GM10248 (cell line): ENCODE measurements around the gene PUS3.

Source experiments
- CTCF ChIA-PET: fragments of 300-600 bp; sonication (Branson Sonifier 250); formaldehyde crosslinking; extraction: SDS; loops from one replicate; lab custom pipeline; 2021; ENCODE audit warnings: antibody characterized with exemption; lab: Yijun Ruan, JAX
- POLR2A ChIA-PET: fragments of 350-650 bp; sonication (Branson Sonifier 250); formaldehyde crosslinking; extraction: SDS; loops from one replicate; lab custom pipeline; 2020; ENCODE audit warnings: antibody characterized with exemption; lab: Yijun Ruan, JAX
- DNase-seq: peaks from one replicate; pipeline ENCODE4 v3.0.0; 2012; ENCODE audit errors: extremely low spot score
- CTCF ChIP-seq: IDR thresholded peaks from 2 replicates; pipeline ENCODE4 v1.5.1; 2012; ENCODE audit warnings: mild to moderate bottlenecking, low read depth; ENCODE audit errors: extremely low read depth, missing control alignments, control extremely low read depth

The PUS3 gene

GRCh38 chr11:125892071-125892470, 10.9 kb downstream of the PUS3 start:
- DNase-seq, result no peak
- POLR2A ChIA-PET, result interaction anchor here (0.9 kb wide), 1 partner anchor 320 kb away, joined by 3 read pairs; the partner anchor contains the start of genes FAM118B and RPUSD4
- CTCF ChIA-PET, result interaction anchor here (1.5 kb wide), 1 partner anchor 11 kb away, joined by 4 read pairs; the partner anchor contains the start of gene PUS3
- TF ChIP-seq CTCF, result no peak

- POLR2A ChIA-PET, result no interaction called here
- no peak for TF ChIP-seq CTCF
- DNase-seq, result no peak
- CTCF ChIA-PET, result interaction anchor here (0.9 to 1.3 kb wide), 2 partner anchors 9 to 13 kb away, joined by 3 to 8 read pairs; partner anchors contain the start of gene DDX25
Observed at GRCh38 chr11:125890447-125891100, 12.4 kb downstream of the PUS3 start.

GRCh38 chr11:125887373-125888324, 15.4 kb downstream of the PUS3 start, which contains the start of gene HYLS1:
HYLS1 (plus strand) TSS chr11:125887668; CDS start chr11:125899369, 11,701 bp downstream.
- peak; percentile 40 for TF ChIP-seq CTCF
- CTCF ChIA-PET, result interaction anchor here (0.7 to 2.8 kb wide), 11 partner anchors 8 to 306 kb away, joined by 3 to 11 read pairs (median 4); partner anchors contain the start of gene PUS3
- DNase-seq, result peak; percentile 93
- POLR2A ChIA-PET, result interaction anchor here (0.6 to 0.7 kb wide), 3 partner anchors 16 to 705 kb away, joined by 3 to 4 read pairs (median 3); partner anchors contain the start of gene PUS3

- ChIA-PET CTCF (interaction anchor here (1.0 to 2.8 kb wide), 7 partner anchors 9 to 174 kb away, joined by 3 to 11 read pairs (median 5); partner anchors contain the start of gene PUS3), POLR2A (interaction anchor here (0.6 to 0.7 kb wide), 3 partner anchors 236 to 704 kb away, joined by 3 to 4 read pairs (median 4); no protein-coding TSS in a partner anchor)
- DNase-seq, result peak; percentile 27
Observed at GRCh38 chr11:125886997-125887372, 16.0 kb downstream of the PUS3 start.

GRCh38 chr11:125883375-125883774, 19.6 kb downstream of the PUS3 start:
- no peak for DNase-seq
- no peak for TF ChIP-seq CTCF
- ChIA-PET POLR2A (no interaction called here), CTCF (no interaction called here)

More at GRCh38 chr11:125886997-125887372, 16.0 kb downstream of the PUS3 start:
- no peak for TF ChIP-seq CTCF

GRCh38 chr11:125881291-125881690, 21.7 kb downstream of the PUS3 start:
- ChIA-PET POLR2A (interaction anchor here (0.6 kb wide), 1 partner anchor 442 kb away, joined by 6 read pairs; no protein-coding TSS in a partner anchor), CTCF (no interaction called here)
- TF ChIP-seq CTCF, result no peak
- no peak for DNase-seq
